ENCODE results near the gene PDE3A. TPM values are rescaled to one million over a fixed set of nuclear protein-coding genes. Genes with fewer than 3 reads are reported as not detected.

PDE3A gene
- total RNA-seq, 2 experiments from 2014 or later: not detected

GRCh38 chr12:20508359-20508758 is 140.0 kb downstream of the PDE3A start:
- H3K27me3 Mint-ChIP-seq: no peaks in the 10 kb centered on the region
- H3K4me3 Mint-ChIP-seq: no peak overlapping the region
- ChIA-PET CTCF (no interaction called here), POLR2A (no interaction called here)
- H3K27ac Mint-ChIP-seq: no peak overlapping the region
- no peaks in the 10 kb centered on the region for H3K9me3 Mint-ChIP-seq (ENCODE audit: low read depth)
- ATAC-seq (no peak), DNase-seq (no peak)
- intact Hi-C loops (cut with DNase I, micrococcal nuclease): no loop called here
- no peaks in the 10 kb centered on the region for H3K4me1 Mint-ChIP-seq
- no peaks in the 10 kb centered on the region for H3K36me3 Mint-ChIP-seq (ENCODE audit: low read depth)

- no peaks in the 10 kb centered on the region for H3K9me3 Mint-ChIP-seq (ENCODE audit: low read depth)
- H3K4me1 Mint-ChIP-seq: no peaks in the 10 kb centered on the region
- POLR2A ChIA-PET: no interaction called here
- no peak overlapping the region for H3K4me3 Mint-ChIP-seq
- CTCF ChIA-PET: no interaction called here
- DNase-seq: no peak
- no peaks in the 10 kb centered on the region for H3K36me3 Mint-ChIP-seq (ENCODE audit: low read depth)
- intact Hi-C loops (cut with DNase I, micrococcal nuclease): no loop called here
- no peak overlapping the region for H3K27ac Mint-ChIP-seq
- ATAC-seq: no peak
- no peaks in the 10 kb centered on the region for H3K27me3 Mint-ChIP-seq
Observed at GRCh38 chr12:20508962-20509361, 140.6 kb downstream of the PDE3A start.

GRCh38 chr12:20510811-20511210 is 142.5 kb downstream of the PDE3A start:
- no peak for DNase-seq
- POLR2A ChIA-PET: no interaction called here

GRCh38 chr12:20513189-20513588 is 144.9 kb downstream of the PDE3A start:
- CTCF ChIA-PET: no interaction called here
- H3K4me3 Mint-ChIP-seq: no peak overlapping the region

More at GRCh38 chr12:20510811-20511210, 142.5 kb downstream of the PDE3A start:
- intact Hi-C loops (cut with DNase I, micrococcal nuclease): no loop called here
- Mint-ChIP-seq H3K36me3 (ENCODE audit: low read depth) (no peaks in the 10 kb centered on the region), H3K27me3 (no peaks in the 10 kb centered on the region), H3K27ac (no peak overlapping the region), H3K4me1 (no peaks in the 10 kb centered on the region), H3K9me3 (ENCODE audit: low read depth) (no peaks in the 10 kb centered on the region), H3K4me3 (no peak overlapping the region)
- CTCF ChIA-PET: no interaction called here
- ATAC-seq: no peak

GRCh38 chr12:20514598-20514997 is 146.3 kb downstream of the PDE3A start:
- intact Hi-C loops (cut with DNase I, micrococcal nuclease): no loop called here
- H3K4me3 Mint-ChIP-seq: no peak overlapping the region
- no peak overlapping the region for H3K27ac Mint-ChIP-seq
- H3K27me3 Mint-ChIP-seq: no peaks in the 10 kb centered on the region
- ChIA-PET CTCF (no interaction called here), POLR2A (no interaction called here)
- no peaks in the 10 kb centered on the region for H3K4me1 Mint-ChIP-seq
- no peak for ATAC-seq
- no peaks in the 10 kb centered on the region for H3K9me3 Mint-ChIP-seq (ENCODE audit: low read depth)
- DNase-seq: no peak
- H3K36me3 Mint-ChIP-seq (ENCODE audit: low read depth): no peaks in the 10 kb centered on the region

More at GRCh38 chr12:20513189-20513588, 144.9 kb downstream of the PDE3A start:
- no peak overlapping the region for H3K27ac Mint-ChIP-seq
- intact Hi-C loops (cut with DNase I, micrococcal nuclease): no loop called here
- POLR2A ChIA-PET: no interaction called here
- ATAC-seq (no peak), DNase-seq (no peak)
- H3K27me3 Mint-ChIP-seq: no peaks in the 10 kb centered on the region
- no peaks in the 10 kb centered on the region for H3K9me3 Mint-ChIP-seq (ENCODE audit: low read depth)
- H3K4me1 Mint-ChIP-seq: no peaks in the 10 kb centered on the region
- H3K36me3 Mint-ChIP-seq (ENCODE audit: low read depth): no peaks in the 10 kb centered on the region

GRCh38 chr12:20520532-20520931 is 152.2 kb downstream of the PDE3A start:
- Mint-ChIP-seq H3K4me3 (no peak overlapping the region), H3K27me3 (no peaks in the 10 kb centered on the region), H3K4me1 (no peaks in the 10 kb centered on the region), H3K36me3 (ENCODE audit: low read depth) (no peaks in the 10 kb centered on the region), H3K9me3 (ENCODE audit: low read depth) (no peaks in the 10 kb centered on the region), H3K27ac (no peak overlapping the region)
- no peak for ATAC-seq
- intact Hi-C loops (cut with DNase I, micrococcal nuclease): no loop called here
- ChIA-PET POLR2A (no interaction called here), CTCF (no interaction called here)
- no peak for DNase-seq

GRCh38 chr12:20523658-20524057 is 155.3 kb downstream of the PDE3A start:
- ATAC-seq (no peak), DNase-seq (no peak)
- H3K36me3 Mint-ChIP-seq (ENCODE audit: low read depth): no peaks in the 10 kb centered on the region
- no peaks in the 10 kb centered on the region for H3K4me1 Mint-ChIP-seq
- intact Hi-C loops (cut with DNase I, micrococcal nuclease): no loop called here
- no peak overlapping the region for H3K4me3 Mint-ChIP-seq
- H3K27ac Mint-ChIP-seq: no peak overlapping the region
- H3K9me3 Mint-ChIP-seq (ENCODE audit: low read depth): no peaks in the 10 kb centered on the region
- CTCF ChIA-PET: no interaction called here
- POLR2A ChIA-PET: no interaction called here
- no peaks in the 10 kb centered on the region for H3K27me3 Mint-ChIP-seq

- Mint-ChIP-seq H3K4me1 (no peaks in the 10 kb centered on the region), H3K27ac (no peak overlapping the region), H3K27me3 (no peaks in the 10 kb centered on the region), H3K9me3 (ENCODE audit: low read depth) (no peaks in the 10 kb centered on the region), H3K36me3 (ENCODE audit: low read depth) (no peaks in the 10 kb centered on the region), H3K4me3 (no peak overlapping the region)
- ATAC-seq (no peak), DNase-seq (no peak)
- CTCF ChIA-PET: no interaction called here
- POLR2A ChIA-PET: no interaction called here
- intact Hi-C loops (cut with DNase I, micrococcal nuclease): no loop called here
Observed at GRCh38 chr12:20524113-20524512, 155.8 kb downstream of the PDE3A start.

- H3K27me3 Mint-ChIP-seq: no peaks in the 10 kb centered on the region
- ATAC-seq (no peak), DNase-seq (no peak)
- intact Hi-C loops (cut with DNase I, micrococcal nuclease): no loop called here
- POLR2A ChIA-PET: no interaction called here
- CTCF ChIA-PET: no interaction called here
- H3K9me3 Mint-ChIP-seq (ENCODE audit: low read depth): no peaks in the 10 kb centered on the region
- no peaks in the 10 kb centered on the region for H3K4me1 Mint-ChIP-seq
- no peaks in the 10 kb centered on the region for H3K36me3 Mint-ChIP-seq (ENCODE audit: low read depth)
- no peak overlapping the region for H3K27ac Mint-ChIP-seq
- H3K4me3 Mint-ChIP-seq: no peak overlapping the region
Observed at GRCh38 chr12:20525064-20525610, 156.8 kb downstream of the PDE3A start.

GRCh38 chr12:20527417-20528163 is 159.3 kb downstream of the PDE3A start:
- Mint-ChIP-seq H3K27me3 (no peaks in the 10 kb centered on the region), H3K9me3 (ENCODE audit: low read depth) (no peaks in the 10 kb centered on the region), H3K36me3 (ENCODE audit: low read depth) (no peaks in the 10 kb centered on the region), H3K4me1 (no peaks in the 10 kb centered on the region), H3K4me3 (no peak overlapping the region), H3K27ac (no peak overlapping the region)
- POLR2A ChIA-PET: no interaction called here
- DNase-seq (no peak), ATAC-seq (no peak)
- intact Hi-C loops (cut with DNase I, micrococcal nuclease): no loop called here
- CTCF ChIA-PET: no interaction called here

GRCh38 chr12:20528208-20528607 is 159.9 kb downstream of the PDE3A start:
- ChIA-PET POLR2A (no interaction called here), CTCF (no interaction called here)
- Mint-ChIP-seq H3K9me3 (ENCODE audit: low read depth) (peaks cover under 1% of the 10 kb centered on the region), H3K27me3 (no peaks in the 10 kb centered on the region), H3K4me3 (no peak overlapping the region), H3K4me1 (no peaks in the 10 kb centered on the region), H3K27ac (no peak overlapping the region), H3K36me3 (ENCODE audit: low read depth) (no peaks in the 10 kb centered on the region)
- DNase-seq (no peak), ATAC-seq (no peak)
- intact Hi-C loops (cut with DNase I, micrococcal nuclease): no loop called here

GRCh38 chr12:20546267-20546666 is 177.9 kb downstream of the PDE3A start:
- no peak for DNase-seq
- Mint-ChIP-seq H3K36me3 (ENCODE audit: low read depth) (no peaks in the 10 kb centered on the region), H3K4me1 (no peaks in the 10 kb centered on the region), H3K27ac (no peak overlapping the region), H3K27me3 (no peaks in the 10 kb centered on the region), H3K9me3 (ENCODE audit: low read depth) (no peaks in the 10 kb centered on the region), H3K4me3 (no peak overlapping the region)
- no peak for ATAC-seq
- CTCF ChIA-PET: no interaction called here
- POLR2A ChIA-PET: no interaction called here
- intact Hi-C loops (cut with DNase I, micrococcal nuclease): no loop called here

Data from activated CD4-positive, alpha-beta T cell treated with anti-CD3 and anti-CD28 coated beads for 36 hours (primary cell).